AG09309 (cell line): ENCODE measurements around the gene VWA5B2.

Source experiments
- DNase-seq: peaks from one replicate; pipeline ENCODE4 v3.0.0-alpha.2; 2010; ENCODE audit warnings: low read depth
- H3K4me3 ChIP-seq: 2 replicates; pipeline ENCODE4 v1.5.1; 2011; ENCODE audit warnings: mild to moderate bottlenecking, low read depth, low read length, moderate library complexity; ENCODE audit not compliant: control insufficient read depth
- CTCF ChIP-seq: IDR thresholded peaks from 2 replicates; pipeline ENCODE4 v1.5.1; 2011; ENCODE audit warnings: mild to moderate bottlenecking, low read depth, low read length, inconsistent platforms; ENCODE audit not compliant: insufficient read depth, control insufficient read depth; ENCODE audit errors: missing control alignments

The VWA5B2 gene

GRCh38 chr3:184272269-184272668 is 42.9 kb downstream of the VWA5B2 start:
- TF ChIP-seq CTCF = no peak
- no peak overlapping the region for H3K4me3 ChIP-seq
- no peak for DNase-seq

GRCh38 chr3:184275381-184275701 is 46.0 kb downstream of the VWA5B2 start:
- no peak for DNase-seq
- H3K4me3 ChIP-seq = no peak overlapping the region

GRCh38 chr3:184275961-184276910 is 46.9 kb downstream of the VWA5B2 start, which contains the start of gene ECE2:
TSS of gene ECE2 (plus strand) at chr3:184276022. CDS start at chr3:184276154, 132 bp downstream.
- no peak for DNase-seq
- H3K4me3 ChIP-seq = no peak within 1 kb of the TSS
- no peak for TF ChIP-seq CTCF

More at GRCh38 chr3:184275381-184275701, 46.0 kb downstream of the VWA5B2 start:
- no peak for TF ChIP-seq CTCF

- no peak overlapping the region for H3K4me3 ChIP-seq
- TF ChIP-seq CTCF = no peak
- DNase-seq = no peak
Observed at GRCh38 chr3:184277366-184277765, 48.0 kb downstream of the VWA5B2 start.

- no peak overlapping the region for H3K4me3 ChIP-seq
- no peak for TF ChIP-seq CTCF
- no peak for DNase-seq
Observed at GRCh38 chr3:184282941-184283340, 53.6 kb downstream of the VWA5B2 start.

- DNase-seq = no peak
- H3K4me3 ChIP-seq = no peak overlapping the region
- TF ChIP-seq CTCF = no peak
Observed at GRCh38 chr3:184283681-184284080, 54.3 kb downstream of the VWA5B2 start.
